ENCODE measurements around the gene OR52H1. TPM values are rescaled to one million over a fixed set of nuclear protein-coding genes. Genes with fewer than 3 reads are reported as not detected.

Gene OR52H1
- total and polyA plus RNA-seq, 2 experiments from 2014 or later: 0.28 TPM; not detected in 1

GRCh38 chr11:5580577-5580976, 32.2 kb upstream of the OR52H1 start, which contains the start of gene OR52B6 (continued):
- no peak for TF ChIP-seq ZNF462 (CRISPR knock-in tag; IDR thresholded peaks at IDR 0.05)
- no peak for TF ChIP-seq CTCF (conservative IDR thresholded peaks at IDR 0.05; ENCODE audit: low read depth in 2 of 2)
- no peak for TF ChIP-seq REST (IDR thresholded peaks at IDR 0.05; ENCODE audit: unreplicated experiment)
- TF ChIP-seq JUNB (IDR thresholded peaks at IDR 0.05; ENCODE audit: unreplicated experiment): no peak
- TF ChIP-seq EZH2phosphoT487 (IDR thresholded peaks at IDR 0.05; ENCODE audit: unreplicated experiment): no peak
- no peak for TF ChIP-seq EZH2 (IDR thresholded peaks at IDR 0.05; ENCODE audit: low read depth, unreplicated experiment)
- no peak for TF ChIP-seq ZNF331 (CRISPR knock-in tag; IDR thresholded peaks at IDR 0.05; ENCODE audit: low read depth)
- no peak for TF ChIP-seq ZNF114 (CRISPR knock-in tag; IDR thresholded peaks at IDR 0.05)
